C1 segment of cervical spinal cord (tissue), 14 donors: ENCODE data around the gene DYSF.

Source experiments
- DNase-seq, 14 donors: peaks; one replicate each; lab custom pipeline; 2025; lab: John Stamatoyannopoulos, UW

The DYSF gene

GRCh38 chr2:71614976-71615766 is 161.8 kb downstream of the DYSF start:
- DNase-seq: peak in 9 of 14 donors; percentile 32 to 96 (median 53)

GRCh38 chr2:71615767-71616730 is 162.7 kb downstream of the DYSF start:
- DNase-seq: no peak

GRCh38 chr2:71617266-71617665 is 163.9 kb downstream of the DYSF start:
- DNase-seq: no peak

- no peak for DNase-seq
These were observed 165.2 kb downstream of the DYSF start for GRCh38 chr2:71618327-71619113.

- no peak for DNase-seq
These were observed 165.9 kb downstream of the DYSF start for GRCh38 chr2:71619230-71619741.

GRCh38 chr2:71620116-71620515 is 166.8 kb downstream of the DYSF start:
- no peak for DNase-seq

GRCh38 chr2:71620851-71621251 is 167.5 kb downstream of the DYSF start:
- DNase-seq: no peak

- no peak for DNase-seq
These were observed 175.9 kb downstream of the DYSF start for GRCh38 chr2:71629273-71629672.

GRCh38 chr2:71629771-71630453 is 176.6 kb downstream of the DYSF start:
- no peak for DNase-seq

GRCh38 chr2:71630454-71631328 is 177.3 kb downstream of the DYSF start:
- DNase-seq: no peak

GRCh38 chr2:71631411-71631931 is 178.1 kb downstream of the DYSF start:
- DNase-seq: no peak

- DNase-seq: no peak
These were observed 179.7 kb downstream of the DYSF start for GRCh38 chr2:71633086-71633485.

GRCh38 chr2:71634567-71634966 is 181.2 kb downstream of the DYSF start:
- no peak for DNase-seq

GRCh38 chr2:71635798-71636197 is 182.4 kb downstream of the DYSF start:
- no peak for DNase-seq

GRCh38 chr2:71637168-71637567 is 183.8 kb downstream of the DYSF start:
- peak in 3 of 14 donors; percentile 34 to 43 (median 34) for DNase-seq

GRCh38 chr2:71637736-71638135 is 184.4 kb downstream of the DYSF start:
- DNase-seq: no peak

GRCh38 chr2:71639735-71640134 is 186.4 kb downstream of the DYSF start:
- no peak for DNase-seq

GRCh38 chr2:71640489-71640888 is 187.1 kb downstream of the DYSF start:
- no peak for DNase-seq

- no peak for DNase-seq
These were observed 190.5 kb downstream of the DYSF start for GRCh38 chr2:71643674-71644357.
